Nephron progenitor cell (in vitro differentiated cells): Measurements from ENCODE around the gene NDUFS6.

Experiments used
- DNase-seq: peaks from one replicate; pipeline ENCODE4 v3.0.0; 2021
- H3K27ac Mint-ChIP-seq: 2 replicates; pipeline ENCODE4 v1.8.0; 2021; ENCODE audit warnings: mild to moderate bottlenecking, moderate library complexity, mixed read lengths
- H3K27me3 Mint-ChIP-seq: 2 replicates; pipeline ENCODE4 v1.8.0; 2021; ENCODE audit warnings: mild to moderate bottlenecking, low read depth, mixed read lengths; ENCODE audit not compliant: poor library complexity
- H3K36me3 Mint-ChIP-seq: 2 replicates; pipeline ENCODE4 v1.8.0; 2021; ENCODE audit warnings: low read depth, mixed read lengths
- H3K4me1 Mint-ChIP-seq: 2 replicates; pipeline ENCODE4 v1.8.0; 2021; ENCODE audit warnings: mixed read lengths
- H3K4me3 Mint-ChIP-seq: 2 replicates; pipeline ENCODE4 v1.8.0; 2021; ENCODE audit warnings: mild to moderate bottlenecking, moderate library complexity, mixed read lengths
- H3K9me3 Mint-ChIP-seq: 2 replicates; pipeline ENCODE4 v1.8.0; 2021; ENCODE audit warnings: mild to moderate bottlenecking, moderate library complexity, mixed read lengths
- TF ChIP-seq, protein P1 (sequence below): fragments of 200-600 bp; sonication (generic); IDR thresholded peaks from 2 replicates; pipeline ENCODE4 v1.5.0; 2021; ENCODE audit warnings: antibody characterized with exemption

The NDUFS6 gene

GRCh38 chr5:1792842-1793266, 8.4 kb upstream of the NDUFS6 start:
- TF ChIP-seq, protein P1, sequence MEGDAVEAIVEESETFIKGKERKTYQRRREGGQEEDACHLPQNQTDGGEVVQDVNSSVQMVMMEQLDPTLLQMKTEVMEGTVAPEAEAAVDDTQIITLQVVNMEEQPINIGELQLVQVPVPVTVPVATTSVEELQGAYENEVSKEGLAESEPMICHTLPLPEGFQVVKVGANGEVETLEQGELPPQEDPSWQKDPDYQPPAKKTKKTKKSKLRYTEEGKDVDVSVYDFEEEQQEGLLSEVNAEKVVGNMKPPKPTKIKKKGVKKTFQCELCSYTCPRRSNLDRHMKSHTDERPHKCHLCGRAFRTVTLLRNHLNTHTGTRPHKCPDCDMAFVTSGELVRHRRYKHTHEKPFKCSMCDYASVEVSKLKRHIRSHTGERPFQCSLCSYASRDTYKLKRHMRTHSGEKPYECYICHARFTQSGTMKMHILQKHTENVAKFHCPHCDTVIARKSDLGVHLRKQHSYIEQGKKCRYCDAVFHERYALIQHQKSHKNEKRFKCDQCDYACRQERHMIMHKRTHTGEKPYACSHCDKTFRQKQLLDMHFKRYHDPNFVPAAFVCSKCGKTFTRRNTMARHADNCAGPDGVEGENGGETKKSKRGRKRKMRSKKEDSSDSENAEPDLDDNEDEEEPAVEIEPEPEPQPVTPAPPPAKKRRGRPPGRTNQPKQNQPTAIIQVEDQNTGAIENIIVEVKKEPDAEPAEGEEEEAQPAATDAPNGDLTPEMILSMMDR: no peak
- DNase-seq: no peak
- Mint-ChIP-seq H3K27ac (peak overlapping the region; percentile 45), H3K4me3 (no peak overlapping the region), H3K4me1 (peaks cover 66% of the 10 kb centered on the region), H3K27me3 (peaks cover 12% of the 10 kb centered on the region), H3K36me3 (peaks cover 20% of the 10 kb centered on the region), H3K9me3 (no peaks in the 10 kb centered on the region)

- H3K4me1 Mint-ChIP-seq: peaks cover 71% of the 10 kb centered on the region
- peak overlapping the region; percentile 54 for H3K27ac Mint-ChIP-seq
- peaks cover 24% of the 10 kb centered on the region for H3K36me3 Mint-ChIP-seq
- H3K27me3 Mint-ChIP-seq: peaks cover 7% of the 10 kb centered on the region
- TF ChIP-seq, protein P1: no peak
- H3K4me3 Mint-ChIP-seq: no peak overlapping the region
- no peaks in the 10 kb centered on the region for H3K9me3 Mint-ChIP-seq
- DNase-seq: no peak
Measured at GRCh38 chr5:1793301-1793740, 7.9 kb upstream of the NDUFS6 start.

- Mint-ChIP-seq H3K9me3 (no peaks in the 10 kb centered on the region), H3K27ac (no peak overlapping the region), H3K4me3 (no peak overlapping the region), H3K27me3 (peaks cover 7% of the 10 kb centered on the region), H3K36me3 (peaks cover 27% of the 10 kb centered on the region), H3K4me1 (peaks cover 75% of the 10 kb centered on the region)
- no peak for DNase-seq
- TF ChIP-seq, protein P1: no peak
Measured at GRCh38 chr5:1793966-1794900, 7.0 kb upstream of the NDUFS6 start.

- no peak for DNase-seq
- H3K36me3 Mint-ChIP-seq: peaks cover 27% of the 10 kb centered on the region
- peak overlapping the region; percentile 46 for H3K27ac Mint-ChIP-seq
- TF ChIP-seq, protein P1: no peak
- H3K9me3 Mint-ChIP-seq: no peaks in the 10 kb centered on the region
- peaks cover 73% of the 10 kb centered on the region for H3K4me1 Mint-ChIP-seq
- peaks cover 7% of the 10 kb centered on the region for H3K27me3 Mint-ChIP-seq
- no peak overlapping the region for H3K4me3 Mint-ChIP-seq
Measured at GRCh38 chr5:1794901-1795290, 6.3 kb upstream of the NDUFS6 start.

GRCh38 chr5:1795506-1795905, 5.7 kb upstream of the NDUFS6 start:
- DNase-seq: no peak
- H3K36me3 Mint-ChIP-seq: peaks cover 27% of the 10 kb centered on the region
- TF ChIP-seq, protein P1: no peak
- H3K27me3 Mint-ChIP-seq: peaks cover 7% of the 10 kb centered on the region
- H3K4me3 Mint-ChIP-seq: no peak overlapping the region
- H3K9me3 Mint-ChIP-seq: no peaks in the 10 kb centered on the region
- no peak overlapping the region for H3K27ac Mint-ChIP-seq
- H3K4me1 Mint-ChIP-seq: peaks cover 73% of the 10 kb centered on the region
